ENCODE data around the gene ATP13A3.

The ATP13A3 gene

GRCh38 chr3:194518652-194519051, 31.9 kb upstream of the ATP13A3 start:
- Histone ChIP-seq H3K27ac (ENCODE audit: low read depth in 2 of 2, low read length in 2 of 2) (no peak overlapping the region), H3K9me3 (ENCODE audit: control insufficient read depth in 2 of 2, low read length in 2 of 2) (no peaks in the 10 kb centered on the region), H3K4me3 (ENCODE audit: low read length in 2 of 2) (no peak overlapping the region), H3K36me3 (ENCODE audit: control insufficient read depth in 2 of 2, insufficient read depth in 2 of 2, low read length in 2 of 2) (no peaks in the 10 kb centered on the region), H3K9ac (ENCODE audit: low read depth in 1 of 2, low read length in 2 of 2) (no peak overlapping the region), H3K4me1 (ENCODE audit: control insufficient read depth in 2 of 2, insufficient read depth in 2 of 2, low read length in 2 of 2) (peaks cover 3% of the 10 kb centered on the region in 2 donors), H3K27me3 (ENCODE audit: control insufficient read depth in 2 of 2, insufficient read depth in 2 of 2, low read length in 2 of 2) (no peaks in the 10 kb centered on the region)

GRCh38 chr3:194517333-194517732, 30.5 kb upstream of the ATP13A3 start:
- Histone ChIP-seq H3K27ac (ENCODE audit: low read depth in 2 of 2, low read length in 2 of 2) (no peak overlapping the region), H3K9me3 (ENCODE audit: control insufficient read depth in 2 of 2, low read length in 2 of 2) (no peaks in the 10 kb centered on the region), H3K4me1 (ENCODE audit: control insufficient read depth in 2 of 2, insufficient read depth in 2 of 2, low read length in 2 of 2) (peaks cover 3% of the 10 kb centered on the region in 2 donors)

GRCh38 chr3:194514626-194515025, 27.8 kb upstream of the ATP13A3 start:
- Histone ChIP-seq H3K36me3 (ENCODE audit: control insufficient read depth in 2 of 2, insufficient read depth in 2 of 2, low read length in 2 of 2) (no peaks in the 10 kb centered on the region), H3K27ac (ENCODE audit: low read depth in 2 of 2, low read length in 2 of 2) (no peak overlapping the region), H3K9ac (ENCODE audit: low read depth in 1 of 2, low read length in 2 of 2) (no peak overlapping the region), H3K9me3 (ENCODE audit: control insufficient read depth in 2 of 2, low read length in 2 of 2) (no peaks in the 10 kb centered on the region), H3K4me1 (ENCODE audit: control insufficient read depth in 2 of 2, insufficient read depth in 2 of 2, low read length in 2 of 2) (peaks cover 0 to 3% of the 10 kb centered on the region in 2 donors), H3K27me3 (ENCODE audit: control insufficient read depth in 2 of 2, insufficient read depth in 2 of 2, low read length in 2 of 2) (no peaks in the 10 kb centered on the region), H3K4me3 (ENCODE audit: low read length in 2 of 2) (no peak overlapping the region)

More at GRCh38 chr3:194517333-194517732, 30.5 kb upstream of the ATP13A3 start:
- H3K4me3 ChIP-seq (ENCODE audit: low read length in 2 of 2): no peak overlapping the region
- no peaks in the 10 kb centered on the region for H3K36me3 ChIP-seq (ENCODE audit: control insufficient read depth in 2 of 2, insufficient read depth in 2 of 2, low read length in 2 of 2)
- no peak overlapping the region for H3K9ac ChIP-seq (ENCODE audit: low read depth in 1 of 2, low read length in 2 of 2)
- no peaks in the 10 kb centered on the region for H3K27me3 ChIP-seq (ENCODE audit: control insufficient read depth in 2 of 2, insufficient read depth in 2 of 2, low read length in 2 of 2)

GRCh38 chr3:194512895-194513601, 26.2 kb upstream of the ATP13A3 start:
- H3K4me1 ChIP-seq (ENCODE audit: control insufficient read depth in 2 of 2, insufficient read depth in 2 of 2, low read length in 2 of 2): peaks cover 0 to 3% of the 10 kb centered on the region in 2 donors
- no peaks in the 10 kb centered on the region for H3K36me3 ChIP-seq (ENCODE audit: control insufficient read depth in 2 of 2, insufficient read depth in 2 of 2, low read length in 2 of 2)
- no peaks in the 10 kb centered on the region for H3K27me3 ChIP-seq (ENCODE audit: control insufficient read depth in 2 of 2, insufficient read depth in 2 of 2, low read length in 2 of 2)
- H3K9ac ChIP-seq (ENCODE audit: low read depth in 1 of 2, low read length in 2 of 2): no peak overlapping the region
- H3K4me3 ChIP-seq (ENCODE audit: low read length in 2 of 2): no peak overlapping the region
- H3K27ac ChIP-seq (ENCODE audit: low read depth in 2 of 2, low read length in 2 of 2): no peak overlapping the region
- H3K9me3 ChIP-seq (ENCODE audit: control insufficient read depth in 2 of 2, low read length in 2 of 2): no peaks in the 10 kb centered on the region

- Histone ChIP-seq H3K36me3 (ENCODE audit: control insufficient read depth in 2 of 2, insufficient read depth in 2 of 2, low read length in 2 of 2) (no peaks in the 10 kb centered on the region), H3K4me3 (ENCODE audit: low read length in 2 of 2) (no peak overlapping the region), H3K27me3 (ENCODE audit: control insufficient read depth in 2 of 2, insufficient read depth in 2 of 2, low read length in 2 of 2) (no peaks in the 10 kb centered on the region), H3K9ac (ENCODE audit: low read depth in 1 of 2, low read length in 2 of 2) (no peak overlapping the region), H3K4me1 (ENCODE audit: control insufficient read depth in 2 of 2, insufficient read depth in 2 of 2, low read length in 2 of 2) (no peaks in the 10 kb centered on the region), H3K27ac (ENCODE audit: low read depth in 2 of 2, low read length in 2 of 2) (no peak overlapping the region), H3K9me3 (ENCODE audit: control insufficient read depth in 2 of 2, low read length in 2 of 2) (no peaks in the 10 kb centered on the region)
These were observed 22.0 kb upstream of the ATP13A3 start for GRCh38 chr3:194508491-194509453.

- H3K9ac ChIP-seq (ENCODE audit: low read depth in 1 of 2, low read length in 2 of 2): no peak overlapping the region
- H3K27ac ChIP-seq (ENCODE audit: low read depth in 2 of 2, low read length in 2 of 2): no peak overlapping the region
- no peak overlapping the region for H3K4me3 ChIP-seq (ENCODE audit: low read length in 2 of 2)
These were observed 20.8 kb upstream of the ATP13A3 start for GRCh38 chr3:194507571-194507970.

GRCh38 chr3:194505791-194506415, 19.1 kb upstream of the ATP13A3 start:
- Histone ChIP-seq H3K27ac (ENCODE audit: low read depth in 2 of 2, low read length in 2 of 2) (no peak overlapping the region), H3K9me3 (ENCODE audit: control insufficient read depth in 2 of 2, low read length in 2 of 2) (no peaks in the 10 kb centered on the region), H3K9ac (ENCODE audit: low read depth in 1 of 2, low read length in 2 of 2) (no peak overlapping the region)

More at GRCh38 chr3:194507571-194507970, 20.8 kb upstream of the ATP13A3 start:
- H3K27me3 ChIP-seq (ENCODE audit: control insufficient read depth in 2 of 2, insufficient read depth in 2 of 2, low read length in 2 of 2): no peaks in the 10 kb centered on the region
- no peaks in the 10 kb centered on the region for H3K4me1 ChIP-seq (ENCODE audit: control insufficient read depth in 2 of 2, insufficient read depth in 2 of 2, low read length in 2 of 2)
- H3K9me3 ChIP-seq (ENCODE audit: control insufficient read depth in 2 of 2, low read length in 2 of 2): no peaks in the 10 kb centered on the region
- no peaks in the 10 kb centered on the region for H3K36me3 ChIP-seq (ENCODE audit: control insufficient read depth in 2 of 2, insufficient read depth in 2 of 2, low read length in 2 of 2)

GRCh38 chr3:194504861-194505260, 18.1 kb upstream of the ATP13A3 start:
- no peaks in the 10 kb centered on the region for H3K9me3 ChIP-seq (ENCODE audit: control insufficient read depth in 2 of 2, low read length in 2 of 2)
- H3K27ac ChIP-seq (ENCODE audit: low read depth in 2 of 2, low read length in 2 of 2): no peak overlapping the region
- no peaks in the 10 kb centered on the region for H3K4me1 ChIP-seq (ENCODE audit: control insufficient read depth in 2 of 2, insufficient read depth in 2 of 2, low read length in 2 of 2)
- no peak overlapping the region for H3K9ac ChIP-seq (ENCODE audit: low read depth in 1 of 2, low read length in 2 of 2)
- no peaks in the 10 kb centered on the region for H3K27me3 ChIP-seq (ENCODE audit: control insufficient read depth in 2 of 2, insufficient read depth in 2 of 2, low read length in 2 of 2)
- H3K36me3 ChIP-seq (ENCODE audit: control insufficient read depth in 2 of 2, insufficient read depth in 2 of 2, low read length in 2 of 2): no peaks in the 10 kb centered on the region
- H3K4me3 ChIP-seq (ENCODE audit: low read length in 2 of 2): no peak overlapping the region

More at GRCh38 chr3:194505791-194506415, 19.1 kb upstream of the ATP13A3 start:
- Histone ChIP-seq H3K36me3 (ENCODE audit: control insufficient read depth in 2 of 2, insufficient read depth in 2 of 2, low read length in 2 of 2) (no peaks in the 10 kb centered on the region), H3K4me3 (ENCODE audit: low read length in 2 of 2) (no peak overlapping the region), H3K4me1 (ENCODE audit: control insufficient read depth in 2 of 2, insufficient read depth in 2 of 2, low read length in 2 of 2) (no peaks in the 10 kb centered on the region), H3K27me3 (ENCODE audit: control insufficient read depth in 2 of 2, insufficient read depth in 2 of 2, low read length in 2 of 2) (no peaks in the 10 kb centered on the region)

- H3K9me3 ChIP-seq (ENCODE audit: control insufficient read depth in 2 of 2, low read length in 2 of 2): no peaks in the 10 kb centered on the region
- H3K27ac ChIP-seq (ENCODE audit: low read depth in 2 of 2, low read length in 2 of 2): no peak overlapping the region
- H3K4me1 ChIP-seq (ENCODE audit: control insufficient read depth in 2 of 2, insufficient read depth in 2 of 2, low read length in 2 of 2): no peaks in the 10 kb centered on the region
- no peak overlapping the region for H3K9ac ChIP-seq (ENCODE audit: low read depth in 1 of 2, low read length in 2 of 2)
- H3K27me3 ChIP-seq (ENCODE audit: control insufficient read depth in 2 of 2, insufficient read depth in 2 of 2, low read length in 2 of 2): no peaks in the 10 kb centered on the region
- H3K4me3 ChIP-seq (ENCODE audit: low read length in 2 of 2): no peak overlapping the region
- no peaks in the 10 kb centered on the region for H3K36me3 ChIP-seq (ENCODE audit: control insufficient read depth in 2 of 2, insufficient read depth in 2 of 2, low read length in 2 of 2)
These were observed 17.3 kb upstream of the ATP13A3 start for GRCh38 chr3:194504146-194504545.

All from mucosa of rectum (tissue), 2 donors.